IPS-18c (cell line): ENCODE results near the gene CHKB.
"Not testable (repeated sequence)": the region's sequence is repeated elsewhere in the genome, so short reads cannot be mapped to it uniquely, and the experiment has no call there.

ENCODE experiments used
- H3K4me3 ChIP-seq: 2 replicates; pipeline ENCODE4 v1.7.0; 2013; ENCODE audit warnings: low read depth, mild to moderate bottlenecking, low read length, moderate library complexity; ENCODE audit not compliant: insufficient read depth
- H3K9me3 ChIP-seq: one replicate; pipeline ENCODE4 v1.6.1; 2013; ENCODE audit warnings: mild to moderate bottlenecking, low read length, moderate library complexity; ENCODE audit not compliant: control insufficient read depth, insufficient read depth

CHKB gene

GRCh38 chr22:50548040-50548920 is 34.4 kb downstream of the CHKB start:
- H3K4me3 ChIP-seq: no peak overlapping the region
- no peaks in the 10 kb centered on the region for H3K9me3 ChIP-seq

DNA sequence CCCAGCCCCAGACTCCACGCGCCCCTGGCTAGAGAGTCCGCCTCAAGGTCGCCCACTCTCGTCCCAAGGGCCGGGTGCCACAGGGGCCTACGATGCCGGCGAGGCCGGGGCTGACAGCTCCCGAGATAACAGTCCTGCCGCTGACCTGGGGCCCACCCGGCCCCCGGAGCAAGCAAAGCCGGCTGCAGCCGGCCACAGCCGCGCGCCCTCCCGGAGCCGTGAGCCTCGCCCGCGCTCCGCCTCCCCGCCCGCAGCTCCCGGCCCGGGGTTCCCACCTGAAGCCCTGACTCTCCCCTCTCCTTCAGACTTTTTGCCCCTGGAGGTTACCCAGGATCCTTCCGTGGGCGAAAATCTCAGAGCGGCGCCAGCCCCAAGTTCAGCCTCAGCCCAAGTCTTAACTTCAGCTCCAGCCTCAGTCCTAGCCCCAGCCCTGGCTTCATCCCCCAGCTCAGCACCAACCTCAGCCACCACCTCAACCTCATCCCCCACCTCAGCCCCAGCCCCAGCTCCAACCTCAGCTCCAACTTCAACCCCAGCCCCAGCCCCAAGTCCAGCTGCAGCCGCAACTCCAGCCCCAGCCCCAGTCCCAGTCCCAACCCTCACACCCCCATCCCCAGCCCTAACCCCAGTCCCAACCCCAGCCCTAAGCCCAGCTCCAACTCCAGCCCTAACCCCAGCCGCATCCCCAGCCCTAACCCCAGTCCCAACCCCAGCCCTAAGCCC is 35.2 kb downstream of the CHKB start:
- no peak overlapping the region for H3K4me3 ChIP-seq
- no peaks in the 10 kb centered on the region for H3K9me3 ChIP-seq

DNA sequence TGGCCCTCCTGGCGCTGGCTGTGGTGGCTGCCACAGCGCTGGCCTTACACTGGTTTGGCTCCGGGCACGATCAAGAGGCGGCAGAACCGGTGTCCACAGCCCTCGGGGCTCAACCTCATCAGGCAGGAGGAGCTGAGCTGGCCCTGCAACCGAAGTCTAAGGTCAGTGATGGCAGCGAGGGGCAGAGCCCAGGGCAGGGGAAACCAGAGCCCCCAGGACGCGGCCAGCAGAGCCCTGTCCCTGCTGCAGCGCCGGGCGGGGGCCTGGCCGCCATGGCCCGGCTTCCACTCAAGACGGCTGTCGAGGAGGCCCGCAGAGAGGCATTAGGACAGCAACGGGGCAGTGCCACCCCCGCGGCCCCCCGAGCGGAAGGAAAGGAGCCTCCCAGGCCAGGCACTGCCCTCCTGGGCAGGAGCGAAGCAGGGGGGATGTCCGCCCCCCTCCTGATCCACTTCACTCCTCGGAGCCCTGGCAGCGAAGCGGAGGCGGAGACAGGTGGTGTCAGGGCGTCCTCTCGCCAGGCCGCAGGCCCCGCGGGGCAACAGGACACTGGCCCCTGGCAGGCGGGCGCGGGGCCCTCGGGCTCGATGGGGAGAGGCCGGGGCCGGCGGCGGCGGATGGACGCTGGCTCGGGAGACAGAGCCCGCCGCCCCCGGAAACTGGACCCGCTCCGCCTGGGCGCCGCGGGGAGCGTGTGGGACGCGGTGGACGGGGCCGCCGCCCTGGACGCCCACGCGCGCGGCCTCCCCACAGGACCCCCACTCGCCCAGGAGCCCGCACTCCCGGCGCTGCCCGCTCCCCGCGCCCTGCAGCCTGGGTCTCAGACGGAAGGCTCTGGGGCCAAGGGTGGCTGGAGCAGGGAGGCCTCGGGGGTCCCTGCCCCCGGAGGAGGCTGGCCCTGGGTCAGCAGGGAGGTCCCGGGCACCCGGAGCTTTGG is 36.1 kb downstream of the CHKB start:
- no peaks in the 10 kb centered on the region for H3K9me3 ChIP-seq
- H3K4me3 ChIP-seq: no peak overlapping the region

GRCh38 chr22:50545522-50546325 is 36.9 kb downstream of the CHKB start, which contains the start of gene KLHDC7B:
Gene KLHDC7B (plus strand): TSS chr22:50545899. CDS start chr22:50546244, 345 bp downstream.
- no peaks in the 10 kb centered on the region for H3K9me3 ChIP-seq
- H3K4me3 ChIP-seq: no peak within 1 kb of the TSS

DNA sequence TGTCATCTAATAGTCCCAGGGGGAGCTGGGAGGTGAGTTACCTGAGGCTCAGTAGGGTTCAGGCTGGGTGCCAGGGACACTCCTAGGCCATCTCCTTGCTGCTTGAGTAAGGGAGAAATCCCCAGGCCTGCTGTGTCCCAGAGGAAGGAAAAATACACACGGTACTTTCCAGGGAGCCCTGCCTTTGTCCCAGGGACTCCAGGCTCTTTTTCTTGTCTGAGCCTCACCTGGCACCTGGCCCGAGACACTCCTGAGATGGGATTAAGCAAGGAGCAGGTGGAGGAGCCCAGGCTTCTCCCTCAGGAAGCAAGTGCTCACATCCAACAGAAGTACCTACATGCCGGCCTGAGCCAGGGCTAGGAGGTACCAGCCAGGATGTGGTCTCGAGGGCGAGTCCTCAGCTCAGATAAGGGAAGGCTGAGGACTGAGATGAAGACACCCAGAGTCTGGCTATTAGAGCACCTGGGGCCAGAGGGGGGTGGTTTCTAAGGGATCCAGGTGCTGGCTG is 37.8 kb downstream of the CHKB start:
- H3K4me3 ChIP-seq: no peak overlapping the region
- no peaks in the 10 kb centered on the region for H3K9me3 ChIP-seq

DNA sequence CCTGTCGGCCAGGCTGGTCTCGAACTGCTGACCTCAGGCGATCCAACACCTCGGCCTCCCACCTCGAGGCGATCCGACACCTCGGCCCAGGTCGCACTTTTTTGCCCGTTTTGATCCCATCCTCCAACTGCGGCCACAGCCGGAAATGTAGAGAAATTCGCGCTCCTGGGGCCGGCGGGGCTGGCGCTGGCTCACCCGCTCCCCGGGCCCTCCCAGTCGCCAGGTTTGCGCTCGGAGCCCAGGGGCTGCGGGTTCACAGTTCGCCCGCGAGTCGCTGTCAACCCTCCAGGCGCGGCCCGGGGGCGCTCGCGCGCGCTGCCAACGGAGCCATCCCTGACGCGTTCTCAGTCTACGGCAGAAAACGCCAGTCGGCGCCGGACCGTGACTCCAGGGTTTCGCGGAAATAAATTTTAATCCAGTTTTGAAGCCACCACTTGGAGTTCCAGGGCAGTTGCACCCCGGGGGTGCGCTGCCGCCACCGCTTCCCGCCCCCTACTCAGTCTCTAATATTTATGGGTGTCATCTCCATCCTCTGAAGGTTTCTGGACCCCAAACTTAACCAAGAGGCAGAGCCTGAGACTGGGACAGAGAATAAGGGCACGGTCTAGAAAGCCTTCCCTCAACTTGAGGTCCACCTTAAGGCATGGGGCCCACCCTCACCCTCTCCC is 38.4 kb downstream of the CHKB start:
- Histone ChIP-seq H3K9me3 (no peaks in the 10 kb centered on the region), H3K4me3 (no peak overlapping the region)

- Histone ChIP-seq H3K9me3 (no peaks in the 10 kb centered on the region), H3K4me3 (no peak overlapping the region)
Measured at GRCh38 chr22:50542416-50542927, 40.2 kb downstream of the CHKB start.

GRCh38 chr22:50541667-50542026 is 41.0 kb downstream of the CHKB start:
- H3K4me3 ChIP-seq, H3K9me3 ChIP-seq: not testable (repeated sequence)

GRCh38 chr22:50540381-50540780 is 42.3 kb downstream of the CHKB start:
- no peak overlapping the region for H3K4me3 ChIP-seq

GRCh38 chr22:50537765-50538164 is 44.9 kb downstream of the CHKB start:
- Histone ChIP-seq H3K4me3 (no peak overlapping the region), H3K9me3 (no peaks in the 10 kb centered on the region)

More at GRCh38 chr22:50540381-50540780, 42.3 kb downstream of the CHKB start:
- no peaks in the 10 kb centered on the region for H3K9me3 ChIP-seq

- Histone ChIP-seq H3K4me3 (no peak overlapping the region), H3K9me3 (no peaks in the 10 kb centered on the region)
Measured at GRCh38 chr22:50536226-50536625, 46.4 kb downstream of the CHKB start.

DNA sequence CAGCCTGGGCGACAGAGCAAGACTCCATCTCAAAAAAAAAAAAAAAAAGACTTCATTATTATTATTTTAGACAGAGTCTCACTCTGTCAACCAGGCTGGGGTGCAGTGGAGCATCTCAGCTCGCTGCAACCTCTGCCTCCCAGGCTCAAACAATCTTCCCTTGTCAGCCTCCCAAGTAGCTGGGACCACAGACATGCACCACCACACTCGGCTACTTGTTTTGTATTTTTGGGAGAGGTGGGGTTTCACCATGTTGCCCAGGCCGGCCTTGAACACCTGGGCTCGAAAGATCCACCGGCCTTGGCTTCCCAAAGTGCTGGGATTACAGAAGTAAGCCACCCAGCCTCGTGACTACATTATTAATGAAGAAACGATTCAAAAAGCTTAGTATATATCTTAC is 47.5 kb downstream of the CHKB start:
- no peak overlapping the region for H3K4me3 ChIP-seq
- peaks cover 2% of the 10 kb centered on the region for H3K9me3 ChIP-seq

DNA sequence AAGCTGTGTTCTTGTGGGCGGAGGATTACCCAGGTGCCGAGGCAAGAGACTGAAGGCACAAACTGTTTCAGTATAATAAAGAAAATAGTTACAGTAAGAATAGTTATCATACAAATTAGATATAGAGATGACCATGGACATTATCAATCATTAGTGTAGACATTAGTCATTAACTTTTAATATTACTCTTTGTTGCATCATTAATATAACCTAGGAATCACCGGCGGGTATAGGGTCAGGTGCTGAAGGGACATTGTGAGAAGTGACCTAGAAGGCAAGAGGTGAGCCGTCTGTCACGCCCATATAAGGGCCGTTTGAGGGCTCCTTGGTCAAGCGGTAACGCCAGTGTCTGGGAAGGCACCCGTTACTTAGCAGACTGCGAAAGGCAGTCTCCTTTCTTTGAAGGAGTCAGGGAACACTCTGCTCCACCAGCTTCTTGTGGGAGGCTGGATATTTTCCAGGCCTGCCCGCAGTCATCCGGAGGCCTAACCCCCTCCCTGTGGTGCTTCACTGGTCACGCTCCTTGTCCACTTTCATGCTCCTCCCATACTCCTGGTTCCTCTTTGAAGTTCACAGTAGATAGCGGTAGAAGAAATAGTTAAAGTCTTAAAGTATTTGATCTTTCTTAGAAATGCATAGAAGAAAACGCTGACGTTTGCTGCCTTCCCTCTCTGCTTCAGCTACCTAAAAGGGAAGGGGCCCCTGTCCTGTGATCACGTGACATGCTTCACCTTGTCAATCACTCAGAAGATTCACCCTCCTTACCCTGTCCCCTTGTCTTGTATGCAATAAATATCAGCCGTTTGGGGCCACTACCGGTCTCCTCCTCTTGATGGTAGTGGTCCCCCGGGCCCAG is 48.6 kb downstream of the CHKB start:
- H3K9me3 ChIP-seq, H3K4me3 ChIP-seq: not testable (repeated sequence)

GRCh38 chr22:50532824-50533796 is 49.5 kb downstream of the CHKB start:
- Histone ChIP-seq H3K4me3 (no peak overlapping the region), H3K9me3 (peaks cover 3% of the 10 kb centered on the region)
